ENCODE data around the gene ODAD2. TPM values are rescaled to one million over a fixed set of nuclear protein-coding genes. Genes with fewer than 3 reads are reported as not detected.
"Not testable (repeated sequence)": the region's sequence is repeated elsewhere in the genome, so short reads cannot be mapped to it uniquely, and the experiment has no call there.

Gene ODAD2, protein sequence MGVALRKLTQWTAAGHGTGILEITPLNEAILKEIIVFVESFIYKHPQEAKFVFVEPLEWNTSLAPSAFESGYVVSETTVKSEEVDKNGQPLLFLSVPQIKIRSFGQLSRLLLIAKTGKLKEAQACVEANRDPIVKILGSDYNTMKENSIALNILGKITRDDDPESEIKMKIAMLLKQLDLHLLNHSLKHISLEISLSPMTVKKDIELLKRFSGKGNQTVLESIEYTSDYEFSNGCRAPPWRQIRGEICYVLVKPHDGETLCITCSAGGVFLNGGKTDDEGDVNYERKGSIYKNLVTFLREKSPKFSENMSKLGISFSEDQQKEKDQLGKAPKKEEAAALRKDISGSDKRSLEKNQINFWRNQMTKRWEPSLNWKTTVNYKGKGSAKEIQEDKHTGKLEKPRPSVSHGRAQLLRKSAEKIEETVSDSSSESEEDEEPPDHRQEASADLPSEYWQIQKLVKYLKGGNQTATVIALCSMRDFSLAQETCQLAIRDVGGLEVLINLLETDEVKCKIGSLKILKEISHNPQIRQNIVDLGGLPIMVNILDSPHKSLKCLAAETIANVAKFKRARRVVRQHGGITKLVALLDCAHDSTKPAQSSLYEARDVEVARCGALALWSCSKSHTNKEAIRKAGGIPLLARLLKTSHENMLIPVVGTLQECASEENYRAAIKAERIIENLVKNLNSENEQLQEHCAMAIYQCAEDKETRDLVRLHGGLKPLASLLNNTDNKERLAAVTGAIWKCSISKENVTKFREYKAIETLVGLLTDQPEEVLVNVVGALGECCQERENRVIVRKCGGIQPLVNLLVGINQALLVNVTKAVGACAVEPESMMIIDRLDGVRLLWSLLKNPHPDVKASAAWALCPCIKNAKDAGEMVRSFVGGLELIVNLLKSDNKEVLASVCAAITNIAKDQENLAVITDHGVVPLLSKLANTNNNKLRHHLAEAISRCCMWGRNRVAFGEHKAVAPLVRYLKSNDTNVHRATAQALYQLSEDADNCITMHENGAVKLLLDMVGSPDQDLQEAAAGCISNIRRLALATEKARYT
- total RNA-seq, result under 1 TPM; 0.23 to 0.55 TPM

DNA sequence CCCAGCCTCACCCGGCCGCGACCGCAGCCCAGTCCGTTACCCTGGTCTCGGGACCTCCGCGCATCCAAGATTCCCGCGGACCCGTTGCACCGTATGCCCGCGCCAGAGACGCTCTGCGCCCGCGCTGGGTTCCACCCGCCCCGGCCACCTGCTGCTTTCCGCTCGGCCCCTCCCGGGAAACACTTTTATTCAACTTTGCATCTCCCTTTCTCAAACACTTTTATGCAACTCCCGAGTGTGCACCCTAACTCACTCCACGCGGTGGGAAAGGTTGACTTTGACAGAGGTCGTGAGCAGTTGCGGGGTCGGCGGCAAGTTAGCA, at the start of gene ODAD2:
Gene ODAD2 (minus strand): TSS at position 126 of the 322 bp plus-strand sequence. CDS start 3,937 bp downstream, outside the sequence.
- ChIA-PET CTCF (no interaction called here), POLR2A (no interaction called here)

DNA sequence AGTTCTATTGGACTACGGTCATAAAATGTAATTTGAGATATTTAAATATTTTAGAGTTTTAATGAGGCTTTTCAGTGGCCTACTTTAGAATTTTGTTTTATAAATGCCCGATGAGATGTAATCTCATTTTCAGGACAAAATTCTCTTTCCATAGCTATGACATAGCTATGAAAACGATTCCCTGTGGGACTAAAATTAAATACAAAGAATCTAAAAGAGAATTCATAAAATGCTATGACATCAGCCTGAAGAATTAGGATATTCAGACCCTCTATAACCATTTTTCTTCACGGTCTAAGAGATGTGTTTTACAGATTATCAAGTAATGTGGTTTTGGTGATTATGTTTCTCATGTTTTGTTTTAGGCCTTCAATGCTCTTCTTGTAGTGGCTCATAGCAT, 48.2 kb upstream of the ODAD2 start:
- CTCF ChIA-PET, result no interaction called here
- POLR2A ChIA-PET, result no interaction called here

DNA sequence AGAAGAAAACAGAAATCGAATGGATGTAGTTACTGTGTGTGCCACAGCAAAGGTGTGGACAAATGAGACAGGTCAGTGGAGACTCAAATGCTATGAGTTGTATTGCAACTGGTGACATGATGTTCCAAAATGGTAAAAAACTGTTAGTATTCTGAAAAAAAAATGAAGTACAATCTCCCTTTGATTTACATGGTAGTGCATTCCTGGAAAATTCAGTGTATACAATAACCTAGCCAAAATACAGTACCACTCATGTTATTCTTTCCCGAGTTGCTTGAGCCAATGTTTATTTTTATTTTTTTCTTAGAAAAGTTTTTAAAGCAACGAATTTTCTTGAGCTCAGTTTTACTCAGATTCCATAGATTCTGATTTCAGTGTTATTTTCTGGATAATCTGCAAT, 47.7 kb upstream of the ODAD2 start:
- ChIA-PET POLR2A (no interaction called here), CTCF (no interaction called here)

DNA sequence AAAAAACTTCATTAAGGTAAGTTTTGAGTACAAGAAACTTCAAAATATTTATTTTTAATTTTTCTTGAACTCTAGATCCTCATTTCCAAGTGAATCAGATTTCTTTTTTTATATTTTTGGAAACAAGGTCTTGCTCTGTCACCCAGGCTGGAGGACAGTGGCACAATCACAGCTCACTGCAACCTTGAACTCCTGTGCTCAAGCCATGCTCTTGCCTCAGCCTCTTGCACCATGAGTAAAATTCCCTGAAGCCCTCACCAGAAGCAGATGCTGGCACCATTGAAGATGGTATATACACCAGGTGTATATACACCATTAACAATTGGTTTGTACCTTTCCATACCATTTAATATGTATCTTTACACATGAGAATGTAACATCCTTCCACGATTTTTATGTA, 45.1 kb upstream of the ODAD2 start:
- ChIA-PET POLR2A (no interaction called here), CTCF (no interaction called here)

DNA sequence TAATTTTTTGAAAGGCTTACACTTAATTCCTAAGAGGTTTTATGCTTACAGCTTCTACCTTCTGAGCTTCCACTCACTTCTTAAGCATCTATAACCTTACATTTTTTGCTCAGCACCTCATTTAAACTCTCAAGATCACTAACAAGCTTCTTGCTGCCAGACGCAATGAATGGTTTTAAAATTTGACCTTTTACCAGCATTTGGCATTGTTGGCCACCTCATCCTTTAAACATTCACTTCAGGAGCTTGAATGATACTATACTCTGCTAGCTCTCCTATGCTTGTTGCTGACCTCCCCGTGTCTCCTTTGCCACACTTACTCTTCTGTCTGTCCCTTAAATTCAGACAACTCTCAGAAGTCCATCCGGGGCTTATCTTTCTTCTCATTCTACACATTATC, 37.7 kb upstream of the ODAD2 start:
- ChIA-PET POLR2A (no interaction called here), CTCF (no interaction called here)

DNA sequence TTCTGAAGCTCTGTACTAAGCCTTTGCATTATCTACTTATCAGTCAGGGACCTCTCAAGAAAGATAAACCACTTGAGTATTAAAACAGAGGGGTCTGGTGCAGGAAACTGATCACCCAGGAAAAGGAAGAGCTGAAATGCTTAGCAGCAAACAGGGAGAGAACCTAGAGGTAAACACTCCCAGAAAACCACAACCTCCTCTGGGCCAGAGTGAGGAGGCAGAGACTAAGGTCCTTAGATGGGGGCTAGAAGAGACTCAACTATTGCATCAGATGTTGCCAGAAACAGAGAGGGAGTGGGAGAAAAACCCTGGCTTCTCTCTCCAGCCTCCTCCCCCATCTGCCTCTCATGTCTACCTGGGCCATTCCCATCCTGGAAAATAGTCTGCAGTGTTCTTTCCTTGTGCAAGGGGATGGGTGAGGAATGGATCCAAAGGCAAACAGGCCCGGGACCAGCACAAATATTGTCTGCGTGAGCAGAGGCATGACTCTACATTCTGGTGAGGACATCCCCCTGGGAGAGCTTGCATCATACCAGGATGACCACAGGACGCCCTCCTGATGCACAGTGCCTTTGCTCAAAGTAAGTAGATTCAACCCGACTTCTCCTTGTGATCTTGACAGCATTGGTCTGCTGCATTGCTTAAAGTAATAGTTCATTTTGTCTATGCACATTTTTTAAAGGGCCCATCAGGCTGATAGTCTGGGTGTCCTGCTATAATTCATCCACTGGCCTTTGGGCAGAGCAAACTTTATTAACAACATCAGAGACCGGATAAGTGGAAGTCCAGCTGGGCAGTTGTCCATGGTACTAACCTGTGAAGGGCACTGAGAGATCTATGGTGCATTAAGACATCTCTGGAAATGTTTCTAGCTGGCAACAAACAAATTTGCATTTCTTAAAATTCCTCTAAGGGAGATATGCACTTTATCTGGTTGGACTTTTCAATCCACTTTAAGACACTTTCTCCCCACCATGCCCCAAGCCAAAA, 22.4 kb upstream of the ODAD2 start:
- POLR2A ChIA-PET, result no interaction called here
- CTCF ChIA-PET, result no interaction called here

DNA sequence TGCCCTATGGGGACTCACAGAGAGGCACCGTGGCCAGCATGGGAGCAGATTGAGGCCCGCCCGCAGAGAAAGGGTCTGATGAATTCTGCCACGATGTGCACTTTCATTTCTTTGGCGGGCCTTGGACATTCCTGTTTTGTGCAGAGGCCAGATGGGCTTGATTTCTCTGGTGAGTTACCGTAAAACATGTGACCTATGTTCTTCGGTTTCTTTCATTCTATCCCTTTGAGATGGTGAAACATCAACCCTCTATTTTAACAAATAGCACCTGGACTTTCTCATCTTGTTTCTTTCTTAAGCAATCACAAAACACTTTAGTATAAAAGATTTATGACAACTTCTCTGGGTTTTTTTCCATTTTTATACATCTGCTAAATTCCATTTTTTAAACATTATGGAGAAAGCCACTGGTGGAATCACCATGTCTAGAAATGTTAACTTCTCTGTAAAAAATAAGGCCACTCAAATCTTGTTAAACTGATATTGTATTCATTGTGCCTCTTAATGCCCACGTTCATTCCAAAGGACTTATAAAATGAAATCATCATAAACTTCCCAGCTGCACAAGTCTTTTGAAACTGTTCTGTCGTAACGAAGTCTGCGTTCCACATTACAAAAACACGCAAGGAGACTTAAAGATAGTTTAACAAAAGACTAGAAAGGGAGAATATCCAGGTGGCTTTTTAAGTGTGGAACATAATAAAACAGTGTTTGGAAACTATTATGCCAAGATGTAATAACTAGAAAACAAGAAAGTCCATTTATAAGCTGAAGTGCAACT, 21.4 kb upstream of the ODAD2 start:
- ChIA-PET CTCF (no interaction called here), POLR2A (no interaction called here)

DNA sequence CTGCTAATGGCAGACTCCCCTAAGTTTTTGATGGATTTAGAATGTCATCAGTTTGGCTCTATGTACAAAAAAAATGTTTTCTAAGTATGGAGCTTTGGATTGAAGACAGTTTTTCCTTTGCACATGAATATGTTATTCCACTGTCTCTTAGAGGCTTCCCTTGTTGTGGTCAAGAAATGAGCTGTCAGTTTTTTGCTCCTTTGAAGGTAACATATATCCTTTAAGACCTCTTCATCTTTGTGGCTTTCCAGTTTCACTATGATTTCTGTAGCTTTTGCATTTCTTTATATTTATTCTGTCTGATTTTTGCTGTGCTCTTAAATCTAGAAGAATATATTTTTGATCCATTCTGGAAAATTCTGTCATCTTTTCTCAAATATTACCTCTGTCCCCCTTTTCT, 15.8 kb upstream of the ODAD2 start:
- POLR2A ChIA-PET, result no interaction called here
- CTCF ChIA-PET, result no interaction called here

DNA sequence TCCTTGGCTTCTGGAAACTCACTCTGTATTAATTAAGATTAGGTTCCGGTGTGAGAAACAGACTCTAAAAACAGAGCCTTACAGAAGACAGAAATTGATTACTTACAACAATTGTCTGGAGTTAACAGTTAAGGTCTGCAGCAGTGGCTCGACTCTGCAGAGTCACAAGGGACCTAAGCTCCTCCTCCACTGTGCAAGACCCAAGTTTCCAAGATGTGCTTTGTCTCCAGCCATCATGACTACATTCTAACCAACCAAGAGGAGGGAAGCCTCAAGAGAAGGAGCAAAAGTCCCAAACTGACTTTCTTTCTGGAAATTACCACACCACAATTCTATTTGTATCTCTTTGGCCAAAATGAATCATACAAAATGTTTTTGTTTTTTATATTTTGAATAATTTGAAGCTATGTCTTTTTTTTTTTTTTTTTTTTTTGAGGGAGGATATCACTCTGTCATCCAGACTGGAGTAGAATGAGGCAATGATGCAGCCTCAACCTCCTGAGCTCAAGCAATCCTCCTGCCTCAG, 14.2 kb upstream of the ODAD2 start:
- ChIA-PET POLR2A (no interaction called here), CTCF (interaction anchor here (0.6 kb wide), 1 partner anchor 29 kb away, joined by 4 read pairs; no protein-coding TSS in a partner anchor)

DNA sequence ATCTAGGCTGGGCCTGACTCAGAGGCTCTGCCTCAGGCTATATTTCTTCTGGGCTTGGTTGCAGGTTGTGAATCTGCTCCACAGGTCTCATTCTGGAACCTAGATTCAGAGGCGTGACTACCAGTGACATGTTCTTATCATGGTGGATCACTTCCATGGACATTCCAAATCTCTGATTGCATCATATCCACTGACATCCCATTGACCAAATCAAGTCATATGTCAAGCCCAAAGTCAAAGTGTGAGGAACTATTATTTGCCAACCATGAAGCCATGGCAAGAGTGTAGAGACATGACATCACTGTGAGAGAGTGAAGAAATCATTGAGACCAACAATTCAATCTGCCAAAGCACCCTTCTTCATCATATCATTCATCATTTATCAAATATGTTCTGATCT, 11.9 kb upstream of the ODAD2 start:
- POLR2A ChIA-PET, result no interaction called here
- CTCF ChIA-PET, result no interaction called here

DNA sequence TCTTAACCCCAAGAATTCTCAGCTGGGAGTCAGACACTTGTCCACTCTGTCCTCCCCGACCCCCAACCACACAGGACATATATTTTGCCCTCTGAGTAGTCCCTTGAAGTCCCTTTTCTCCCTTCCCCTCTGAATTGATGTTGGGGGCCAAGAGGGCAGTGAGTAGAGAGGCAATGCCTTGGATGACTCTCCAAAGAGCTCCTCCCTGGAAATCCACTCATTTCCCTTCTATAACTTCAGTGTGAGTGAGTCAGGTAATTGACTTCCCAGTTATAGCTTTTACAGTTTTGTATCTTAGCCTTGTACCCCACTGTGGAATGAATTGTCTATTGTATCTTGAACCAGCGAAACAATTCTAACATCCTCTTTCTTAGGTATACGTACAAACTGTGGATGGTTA, 9.2 kb upstream of the ODAD2 start:
- ChIA-PET POLR2A (no interaction called here), CTCF (no interaction called here)

DNA sequence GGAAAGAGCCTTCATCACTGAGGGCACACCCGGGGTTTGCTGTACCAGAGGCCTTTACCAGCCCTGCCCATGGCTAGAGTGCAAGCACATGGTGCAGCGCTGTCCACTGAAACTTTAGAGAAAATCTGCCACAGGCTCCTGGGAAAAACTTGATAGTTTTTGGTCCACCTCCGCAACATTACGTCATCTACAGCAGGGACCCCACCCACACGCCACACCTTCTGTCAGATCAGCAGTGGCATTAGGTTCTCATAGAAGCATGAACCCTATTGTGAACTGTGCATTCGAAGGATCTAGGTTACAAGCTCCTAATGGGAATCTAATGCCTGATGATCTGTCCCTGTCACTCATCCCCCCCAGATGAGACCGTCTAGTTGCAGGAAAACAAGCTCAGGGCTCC, 2.5 kb upstream of the ODAD2 start:
- CTCF ChIA-PET, result interaction anchor here (0.8 kb wide), 1 partner anchor 242 kb away, joined by 5 read pairs; no protein-coding TSS in a partner anchor
- POLR2A ChIA-PET, result no interaction called here

DNA sequence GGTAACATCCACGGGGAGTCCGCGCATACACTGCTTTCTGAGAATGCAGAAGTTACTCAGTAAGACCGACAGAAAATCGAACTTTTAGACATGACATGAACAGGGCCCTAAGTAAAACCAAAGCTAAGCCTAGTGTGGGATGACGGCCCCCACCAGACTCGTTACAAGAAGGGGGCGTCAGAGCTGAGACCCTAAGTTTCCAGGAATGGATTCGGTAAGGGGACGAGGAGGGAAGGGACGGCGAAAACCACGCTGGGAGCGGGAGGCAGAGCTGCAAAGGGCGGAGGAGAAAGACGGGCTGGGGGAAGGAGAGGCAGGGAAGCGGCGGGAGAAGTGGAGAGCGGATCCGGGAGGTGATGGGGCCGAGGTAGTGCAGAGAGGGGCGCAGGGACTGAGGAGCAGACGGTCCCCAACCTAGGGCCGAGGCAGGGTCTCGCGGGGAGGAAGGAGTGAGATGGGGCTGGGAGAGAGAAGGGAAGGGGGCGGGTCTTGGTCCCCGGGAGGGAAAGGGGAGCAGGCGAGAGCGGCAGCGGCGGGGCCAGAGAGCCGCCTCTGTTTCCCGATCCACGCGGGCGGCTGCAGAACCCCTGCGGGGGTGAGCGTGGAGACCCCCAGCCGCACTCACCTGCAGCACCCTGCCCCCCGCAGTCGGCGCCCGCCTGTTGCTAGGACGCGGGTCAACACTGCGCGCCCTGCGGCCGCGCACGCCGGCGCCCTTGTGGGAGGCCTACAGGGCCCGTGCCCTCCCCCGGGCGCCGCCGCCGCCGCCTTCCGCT, 513 bp downstream of the ODAD2 start:
- ChIA-PET POLR2A (no interaction called here), CTCF (no interaction called here)

DNA sequence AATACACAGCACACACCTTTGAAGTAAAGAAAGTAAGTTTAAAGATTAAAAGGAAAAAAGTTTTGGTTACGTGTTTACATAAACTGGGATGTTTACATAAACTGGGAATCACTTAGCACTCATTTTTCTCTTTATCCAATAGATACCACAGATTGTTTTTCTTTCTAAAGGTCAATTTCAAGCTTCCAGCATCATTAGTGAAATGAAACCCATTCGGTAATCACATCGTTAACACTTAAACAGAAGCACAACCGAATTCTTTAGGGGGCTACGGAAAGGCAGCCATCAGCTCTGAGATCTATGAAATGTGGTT, 1.1 kb downstream of the ODAD2 start:
- ChIA-PET POLR2A (no interaction called here), CTCF (no interaction called here)

DNA sequence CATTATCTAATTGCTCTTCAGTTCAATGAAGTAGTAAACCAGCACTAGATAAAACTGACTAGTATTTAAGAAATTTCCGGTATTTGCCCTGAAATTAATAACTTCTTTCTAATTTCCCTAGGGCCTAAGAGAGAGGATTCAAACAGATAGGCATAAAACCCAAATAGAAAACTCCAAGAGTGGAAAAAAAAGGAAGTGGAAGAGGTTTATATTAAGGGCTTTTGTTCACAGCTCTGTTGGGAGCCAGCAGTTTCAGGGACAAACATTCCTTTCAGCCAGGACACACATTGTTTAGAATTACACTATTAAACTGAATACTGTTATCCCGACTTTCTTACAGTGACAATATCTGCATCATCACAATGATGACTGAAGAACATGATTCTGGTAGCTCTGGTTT, 3.6 kb downstream of the ODAD2 start:
- CTCF ChIA-PET, result no interaction called here
- POLR2A ChIA-PET, result no interaction called here

DNA sequence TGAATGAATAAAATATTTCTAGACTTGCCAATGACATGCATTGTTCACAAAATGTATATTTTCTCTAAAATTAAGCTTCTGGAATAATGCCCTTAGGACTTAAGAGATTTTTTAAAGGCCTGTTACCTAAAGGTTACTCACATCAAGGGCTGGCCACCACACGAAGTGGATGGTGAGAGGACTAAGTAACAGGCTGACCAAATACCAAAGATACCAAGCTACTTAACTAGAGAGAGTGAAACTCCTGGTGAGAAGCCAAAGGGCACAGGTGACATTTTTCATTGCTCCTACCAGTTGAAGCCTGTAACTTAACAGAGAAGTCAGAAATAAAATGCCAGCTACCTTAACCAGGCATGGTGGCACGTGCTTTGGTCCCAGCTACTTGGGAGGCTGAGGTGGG, 9.5 kb downstream of the ODAD2 start:
- CTCF ChIA-PET, result not testable (repeated sequence)

DNA sequence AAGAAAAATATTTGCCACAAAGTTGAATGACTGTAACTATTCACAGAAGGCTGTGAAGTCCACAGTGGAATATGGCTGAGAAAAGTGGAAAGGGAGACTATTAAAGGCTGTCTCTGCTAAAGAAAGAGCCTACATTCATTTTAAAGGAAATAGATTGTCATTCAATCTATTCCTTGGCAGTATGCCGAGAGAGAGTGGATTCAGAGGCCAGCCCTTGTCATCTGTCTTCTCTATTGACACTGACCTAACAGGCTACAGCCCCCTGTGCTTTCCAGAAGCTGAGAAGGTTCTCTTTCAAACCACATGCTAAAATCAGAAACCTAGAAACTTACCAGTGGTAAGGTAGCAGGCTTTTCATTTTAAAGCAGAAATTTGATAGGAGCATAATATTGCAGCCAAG, 12.1 kb downstream of the ODAD2 start:
- ChIA-PET CTCF (no interaction called here), POLR2A (no interaction called here)

More for the DNA sequence above, 9.5 kb downstream of the ODAD2 start:
- POLR2A ChIA-PET, result not testable (repeated sequence)

DNA sequence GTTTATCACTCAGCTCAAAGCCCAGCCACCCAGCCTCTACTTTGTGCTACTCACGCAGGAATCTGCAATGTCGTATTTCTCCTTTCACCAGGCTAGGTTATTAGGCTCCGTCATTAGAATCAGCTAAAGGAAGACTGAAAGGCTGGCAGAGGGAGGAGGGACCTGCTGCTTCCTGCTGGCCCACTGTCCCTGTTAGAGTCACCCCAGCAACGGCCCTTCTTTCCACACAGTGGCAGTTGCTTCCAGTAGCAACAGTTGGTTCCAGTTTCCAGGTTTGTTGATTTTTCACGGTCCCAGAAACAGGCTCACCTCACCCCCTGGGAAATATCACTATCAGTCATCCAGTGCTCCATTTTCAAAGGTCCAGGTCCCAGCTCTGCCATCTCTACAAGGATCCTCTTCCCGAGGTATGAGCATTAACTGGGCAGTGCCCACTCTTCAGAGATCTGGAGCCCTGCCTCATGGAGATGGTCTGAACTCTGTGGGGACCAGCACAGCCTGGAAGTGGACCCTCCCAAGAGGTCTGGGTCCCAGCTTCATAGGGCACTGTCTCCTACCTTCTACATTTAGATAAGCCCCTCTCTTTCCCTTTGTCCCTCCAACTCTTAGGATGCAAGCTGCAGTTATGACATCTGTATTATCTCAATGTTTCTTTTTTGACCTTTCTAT, 15.9 kb downstream of the ODAD2 start:
- POLR2A ChIA-PET, result no interaction called here
- CTCF ChIA-PET, result no interaction called here
